Measurements from ENCODE around the gene PALLD. TPM values are rescaled to one million over a fixed set of nuclear protein-coding genes. Genes with fewer than 3 reads are reported as not detected.

The PALLD gene
- total RNA-seq, 2 experiments from 2014 or later, result 0.49 to 0.78 TPM

GRCh38 chr4:168960716-168961115 is 463.9 kb downstream of the PALLD start:
- H3K9me3 ChIP-seq (ENCODE audit: control insufficient read depth in 1 of 2, insufficient read depth in 1 of 2, low read length in 2 of 2), result no peaks in the 10 kb centered on the region
- H3K36me3 ChIP-seq (ENCODE audit: insufficient read depth, low read length), result no peaks in the 10 kb centered on the region
- POLR2A ChIA-PET, result interaction anchor here (0.6 kb wide), 1 partner anchor 50 kb away, joined by 4 read pairs; the partner anchor contains the start of gene CBR4
- no peaks in the 10 kb centered on the region for H3K27me3 ChIP-seq (ENCODE audit: control insufficient read depth in 1 of 2, insufficient read depth in 2 of 2, low read length in 2 of 2)
- Mint-ChIP-seq H3K9me3 (no peaks in the 10 kb centered on the region), H3K27ac (no peak overlapping the region), H3K36me3 (ENCODE audit: low read depth) (peaks cover 12% of the 10 kb centered on the region), H3K4me3 (no peak overlapping the region), H3K4me1 (ENCODE audit: low read depth) (no peaks in the 10 kb centered on the region), H3K27me3 (no peaks in the 10 kb centered on the region)
- H3K27ac ChIP-seq (ENCODE audit: low read depth in 1 of 2, low read length in 2 of 2), result no peak overlapping the region
- DNase-seq, result no peak
- H3K4me1 ChIP-seq (ENCODE audit: insufficient read depth, low read length), result no peaks in the 10 kb centered on the region
- ATAC-seq (ENCODE audit: poor library complexity), result no peak
- H3K4me3 ChIP-seq (ENCODE audit: low read length), result no peak overlapping the region
- no peak for TF ChIP-seq CTCF (IDR thresholded peaks at IDR 0.05)
- intact Hi-C loops (cut with DNase I, micrococcal nuclease), result no loop called here
- CTCF ChIA-PET, result no interaction called here

GRCh38 chr4:168972596-168972995 is 475.7 kb downstream of the PALLD start:
- no peak overlapping the region for H3K27ac ChIP-seq (ENCODE audit: low read depth in 1 of 2, low read length in 2 of 2)
- H3K4me3 ChIP-seq (ENCODE audit: low read length), result no peak overlapping the region
- intact Hi-C loops (cut with DNase I, micrococcal nuclease), result no loop called here
- CTCF ChIA-PET, result no interaction called here
- POLR2A ChIA-PET, result no interaction called here
- Mint-ChIP-seq H3K36me3 (ENCODE audit: low read depth) (peaks cover 23% of the 10 kb centered on the region), H3K4me1 (ENCODE audit: low read depth) (no peaks in the 10 kb centered on the region), H3K27me3 (no peaks in the 10 kb centered on the region), H3K27ac (no peak overlapping the region), H3K4me3 (no peak overlapping the region), H3K9me3 (peaks cover 23% of the 10 kb centered on the region)
- DNase-seq, result no peak
- no peak for TF ChIP-seq CTCF (IDR thresholded peaks at IDR 0.05)
- H3K27me3 ChIP-seq (ENCODE audit: control insufficient read depth in 1 of 2, insufficient read depth in 2 of 2, low read length in 2 of 2), result no peaks in the 10 kb centered on the region
- ATAC-seq (ENCODE audit: poor library complexity), result no peak
- peaks cover 9% of the 10 kb centered on the region for H3K36me3 ChIP-seq (ENCODE audit: insufficient read depth, low read length)
- peaks cover 20 to 52% of the 10 kb centered on the region in 2 experiments for H3K9me3 ChIP-seq (ENCODE audit: control insufficient read depth in 1 of 2, insufficient read depth in 1 of 2, low read length in 2 of 2)
- H3K4me1 ChIP-seq (ENCODE audit: insufficient read depth, low read length), result no peaks in the 10 kb centered on the region

Other genes with a start within 250 kb of the PALLD start
- gene DDX60, start 178.3 kb upstream of the PALLD start, total RNA-seq, result 10 to 100 TPM; 11.9 to 12.2 TPM
- gene DDX60L, start 16.6 kb upstream of the PALLD start, total RNA-seq, result 10 to 100 TPM; 29.3 to 29.6 TPM